ENCODE measurements around the gene WIPF2. TPM values are rescaled to one million over a fixed set of nuclear protein-coding genes. Genes with fewer than 3 reads are reported as not detected.

Gene WIPF2
- total RNA-seq, 1 donor from 2014 or later = 32.2 TPM

DNA sequence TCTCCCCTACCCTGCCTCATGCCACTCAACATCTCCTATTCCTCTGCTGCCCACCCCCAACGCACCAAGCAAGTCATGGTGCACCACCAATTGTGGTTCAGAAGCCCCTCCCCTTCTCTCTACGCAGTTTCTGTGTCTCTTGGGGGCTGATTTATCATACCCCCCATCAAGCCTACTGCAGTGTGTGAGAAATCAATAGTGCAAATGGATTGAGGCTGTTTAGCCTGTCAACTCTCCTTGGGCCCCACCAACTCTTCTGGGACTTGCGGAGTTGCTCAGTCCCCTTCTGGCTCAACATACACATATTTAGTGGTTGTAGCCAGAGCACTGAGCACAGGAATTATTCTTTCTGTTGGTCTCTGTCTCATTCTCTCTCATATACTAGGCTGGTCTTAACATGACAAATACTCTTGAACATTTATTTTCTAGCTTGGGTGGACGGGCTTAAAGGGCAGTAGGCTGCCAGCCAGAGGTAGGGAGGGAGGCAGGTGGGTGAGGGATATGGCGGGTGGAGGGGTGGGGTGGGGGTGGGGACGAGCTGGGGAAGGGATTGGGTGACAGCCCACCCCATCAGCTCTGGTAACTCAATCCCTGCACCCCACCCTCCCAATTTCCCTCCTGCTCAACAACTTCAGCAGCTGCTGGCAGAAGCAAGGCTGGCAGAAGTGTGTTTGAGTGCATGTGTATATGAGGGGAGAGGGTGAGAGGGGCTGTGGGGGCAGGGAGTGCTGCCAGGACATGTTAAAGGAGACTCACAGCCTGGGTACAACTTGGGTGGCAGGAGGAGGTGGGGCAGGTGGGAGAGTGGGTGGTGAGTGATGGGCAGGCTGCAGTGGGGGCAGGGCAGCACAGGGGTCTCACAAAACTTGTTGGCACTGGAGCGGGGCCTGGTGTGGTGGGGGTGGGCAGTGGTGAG, 94.8 kb downstream of the WIPF2 start:
- Mint-ChIP-seq H3K36me3 (ENCODE audit: low read depth, unreplicated experiment) (no peaks in the 10 kb centered on the region), H3K27me3 (ENCODE audit: unreplicated experiment) (peaks cover 14% of the 10 kb centered on the region), H3K4me3 (ENCODE audit: unreplicated experiment) (no peak overlapping the region), H3K4me1 (ENCODE audit: unreplicated experiment) (peaks cover 55% of the 10 kb centered on the region), H3K27ac (ENCODE audit: unreplicated experiment) (no peak overlapping the region), H3K9me3 (ENCODE audit: unreplicated experiment) (no peaks in the 10 kb centered on the region)
- no peak for DNase-seq (ENCODE audit: low spot score)
- TF ChIP-seq, protein P1, sequence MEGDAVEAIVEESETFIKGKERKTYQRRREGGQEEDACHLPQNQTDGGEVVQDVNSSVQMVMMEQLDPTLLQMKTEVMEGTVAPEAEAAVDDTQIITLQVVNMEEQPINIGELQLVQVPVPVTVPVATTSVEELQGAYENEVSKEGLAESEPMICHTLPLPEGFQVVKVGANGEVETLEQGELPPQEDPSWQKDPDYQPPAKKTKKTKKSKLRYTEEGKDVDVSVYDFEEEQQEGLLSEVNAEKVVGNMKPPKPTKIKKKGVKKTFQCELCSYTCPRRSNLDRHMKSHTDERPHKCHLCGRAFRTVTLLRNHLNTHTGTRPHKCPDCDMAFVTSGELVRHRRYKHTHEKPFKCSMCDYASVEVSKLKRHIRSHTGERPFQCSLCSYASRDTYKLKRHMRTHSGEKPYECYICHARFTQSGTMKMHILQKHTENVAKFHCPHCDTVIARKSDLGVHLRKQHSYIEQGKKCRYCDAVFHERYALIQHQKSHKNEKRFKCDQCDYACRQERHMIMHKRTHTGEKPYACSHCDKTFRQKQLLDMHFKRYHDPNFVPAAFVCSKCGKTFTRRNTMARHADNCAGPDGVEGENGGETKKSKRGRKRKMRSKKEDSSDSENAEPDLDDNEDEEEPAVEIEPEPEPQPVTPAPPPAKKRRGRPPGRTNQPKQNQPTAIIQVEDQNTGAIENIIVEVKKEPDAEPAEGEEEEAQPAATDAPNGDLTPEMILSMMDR (IDR thresholded peaks at IDR 0.05; ENCODE audit: unreplicated experiment) = no peak

DNA sequence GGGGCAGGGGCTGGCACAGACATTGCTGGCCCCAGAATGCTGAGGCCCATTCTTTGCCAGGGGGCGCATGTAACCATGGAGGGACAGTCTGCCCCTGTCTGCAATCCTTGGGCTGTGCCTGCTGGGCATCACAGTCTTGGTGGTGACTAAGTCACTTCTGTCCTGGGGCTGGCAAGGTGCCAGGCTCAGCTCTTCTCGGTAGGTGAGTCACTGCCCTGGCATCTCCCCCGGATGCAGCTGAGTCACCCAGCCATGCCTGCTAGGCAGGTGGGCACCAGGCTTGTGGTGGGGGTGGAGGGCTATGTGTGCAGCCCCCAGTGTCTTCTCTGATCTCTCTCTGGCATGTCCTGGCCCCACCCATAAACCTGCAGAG, 95.5 kb downstream of the WIPF2 start:
- TF ChIP-seq, protein P1 (IDR thresholded peaks at IDR 0.05; ENCODE audit: unreplicated experiment) = no peak
- Mint-ChIP-seq H3K27me3 (ENCODE audit: unreplicated experiment) (peaks cover 16% of the 10 kb centered on the region), H3K4me3 (ENCODE audit: unreplicated experiment) (no peak overlapping the region), H3K4me1 (ENCODE audit: unreplicated experiment) (peaks cover 58% of the 10 kb centered on the region), H3K9me3 (ENCODE audit: unreplicated experiment) (no peaks in the 10 kb centered on the region), H3K27ac (ENCODE audit: unreplicated experiment) (peak overlapping the region; percentile 55), H3K36me3 (ENCODE audit: low read depth, unreplicated experiment) (no peaks in the 10 kb centered on the region)
- no peak for DNase-seq (ENCODE audit: low spot score)

DNA sequence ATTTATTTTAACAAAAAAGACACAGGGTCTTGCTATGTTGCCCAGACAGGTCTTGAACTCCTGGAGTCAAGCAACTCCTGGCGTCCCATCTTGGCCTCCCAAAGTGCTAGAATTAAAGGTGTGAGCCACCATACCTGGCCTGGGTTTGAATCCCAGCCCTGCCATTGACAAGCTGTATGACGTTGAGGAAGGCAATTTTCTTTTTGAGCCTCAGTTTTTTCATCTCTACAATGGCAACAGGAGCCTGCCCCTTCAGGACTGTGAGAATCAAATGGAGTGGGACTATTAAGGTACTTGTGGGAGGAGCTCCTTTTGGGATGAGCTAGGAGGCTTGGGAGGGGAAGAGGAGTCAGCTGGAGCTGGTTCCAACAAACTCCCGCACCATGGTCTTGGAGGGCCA, 96.1 kb downstream of the WIPF2 start:
- H3K4me3 Mint-ChIP-seq (ENCODE audit: unreplicated experiment) = no peak overlapping the region
- TF ChIP-seq, protein P1 (IDR thresholded peaks at IDR 0.05; ENCODE audit: unreplicated experiment) = no peak
- H3K27ac Mint-ChIP-seq (ENCODE audit: unreplicated experiment) = no peak overlapping the region
- no peak for DNase-seq (ENCODE audit: low spot score)
- H3K36me3 Mint-ChIP-seq (ENCODE audit: low read depth, unreplicated experiment) = no peaks in the 10 kb centered on the region
- peaks cover 20% of the 10 kb centered on the region for H3K27me3 Mint-ChIP-seq (ENCODE audit: unreplicated experiment)
- H3K9me3 Mint-ChIP-seq (ENCODE audit: unreplicated experiment) = no peaks in the 10 kb centered on the region
- peaks cover 58% of the 10 kb centered on the region for H3K4me1 Mint-ChIP-seq (ENCODE audit: unreplicated experiment)

DNA sequence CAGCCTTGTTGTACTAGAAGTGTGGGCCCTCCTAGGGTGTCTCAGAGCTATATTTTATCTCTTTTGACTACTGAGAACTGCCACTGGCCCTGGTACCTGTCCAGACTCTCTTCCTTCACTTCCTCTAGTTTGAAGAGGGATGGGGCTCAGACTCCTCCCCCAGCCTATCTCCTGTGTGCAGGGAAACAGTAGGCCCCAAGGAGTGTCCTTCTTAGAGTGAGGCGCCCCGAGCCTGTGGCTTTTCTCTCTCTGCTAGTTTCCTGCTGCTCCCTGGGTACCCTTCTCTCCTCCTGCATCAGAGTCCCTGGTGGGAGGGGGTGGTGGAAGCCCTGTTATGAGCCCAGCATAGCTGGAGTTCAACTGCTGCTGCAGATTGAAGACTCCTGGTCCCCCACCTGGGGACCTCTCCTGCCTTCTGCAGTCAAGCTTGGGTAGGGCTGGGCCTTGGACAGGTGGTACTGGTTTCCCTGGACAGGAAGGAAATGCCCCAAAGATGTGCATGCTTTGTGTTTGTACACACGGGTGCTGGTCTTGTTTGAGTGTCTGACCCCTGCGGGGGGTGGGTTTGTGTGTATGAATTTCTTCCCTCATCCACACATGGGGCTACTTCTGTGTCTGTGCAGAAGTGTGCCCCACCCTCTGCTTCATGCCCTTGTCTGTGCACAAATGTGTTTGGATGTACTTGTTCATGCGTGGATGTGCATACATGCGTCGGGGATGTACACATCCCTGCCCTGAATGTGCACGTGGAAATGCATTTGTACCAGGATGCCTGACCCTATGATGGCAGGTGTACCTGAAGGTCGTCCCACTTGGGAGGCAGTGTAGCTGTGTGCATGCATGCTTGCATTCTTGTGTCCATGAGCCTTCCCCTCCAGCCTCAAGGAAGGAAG, 96.8 kb downstream of the WIPF2 start:
- no peak for DNase-seq (ENCODE audit: low spot score)
- TF ChIP-seq, protein P1 (IDR thresholded peaks at IDR 0.05; ENCODE audit: unreplicated experiment) = no peak
- Mint-ChIP-seq H3K27me3 (ENCODE audit: unreplicated experiment) (peaks cover 19% of the 10 kb centered on the region), H3K4me3 (ENCODE audit: unreplicated experiment) (peak overlapping the region; percentile 71), H3K4me1 (ENCODE audit: unreplicated experiment) (peaks cover 60% of the 10 kb centered on the region), H3K9me3 (ENCODE audit: unreplicated experiment) (no peaks in the 10 kb centered on the region), H3K36me3 (ENCODE audit: low read depth, unreplicated experiment) (no peaks in the 10 kb centered on the region), H3K27ac (ENCODE audit: unreplicated experiment) (peak overlapping the region; percentile 89)
